Head of caudate nucleus (tissue), 42 donors: ENCODE data around the gene ZNF212.

Experiments
- DNase-seq, 42 donors: peaks; one replicate each; pipeline versions ENCODE4 v3.0.0 to v3.0.0-alpha.2; 2020 to 2021; ENCODE audit warnings: mixed read lengths in 7 of 42
- intact Hi-C: fragments of 100-400 bp; cut with DNase I; formaldehyde crosslinking; loops from one replicate; pipeline ENCODE4 v1.15.0; 2022

The ZNF212 gene

DNA sequence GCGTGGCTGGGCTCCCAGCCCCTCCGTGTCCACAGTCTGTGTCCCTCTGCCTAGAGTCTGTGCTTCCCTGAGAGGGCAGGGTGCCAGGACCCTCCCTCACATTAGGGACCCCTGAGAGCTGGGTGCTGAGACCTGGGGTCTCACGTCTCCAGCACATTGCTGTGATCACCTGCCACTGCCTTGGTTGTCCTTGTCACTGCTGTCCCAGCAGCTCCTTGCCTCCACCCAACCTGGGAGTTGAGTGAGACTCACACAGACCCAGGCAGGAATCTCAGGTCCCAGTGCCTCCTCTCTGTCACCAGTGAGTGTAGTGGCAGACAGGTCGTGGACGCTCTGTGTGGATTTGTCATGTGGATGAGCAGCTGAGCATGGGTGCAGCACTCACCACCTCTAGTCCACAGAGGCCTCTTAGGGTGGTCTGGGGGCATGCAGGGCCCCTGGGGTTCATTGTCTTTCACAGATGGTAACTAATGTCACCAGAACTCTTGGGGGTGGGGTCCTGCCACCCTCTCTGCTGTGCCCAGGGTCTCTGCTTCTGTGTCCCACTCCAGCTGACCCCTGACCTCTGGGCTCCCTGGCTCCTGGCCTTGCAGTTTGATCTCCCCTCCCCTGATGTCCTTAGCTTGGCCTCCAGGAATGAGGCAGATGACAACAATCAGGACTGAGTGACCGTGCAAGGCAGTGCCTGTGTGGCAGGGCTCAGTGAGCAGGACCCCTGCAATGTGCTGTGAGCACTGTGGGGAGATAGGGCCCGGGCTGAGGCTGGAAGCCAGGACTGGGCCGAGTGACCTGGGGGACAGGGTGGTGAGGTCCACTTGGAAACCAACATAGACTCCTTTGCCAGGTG lies 41.4 kb downstream of the ZNF212 start:
- peak in 1 of 42 donors; percentile 25 for DNase-seq
- intact Hi-C loops: no loop called here

DNA sequence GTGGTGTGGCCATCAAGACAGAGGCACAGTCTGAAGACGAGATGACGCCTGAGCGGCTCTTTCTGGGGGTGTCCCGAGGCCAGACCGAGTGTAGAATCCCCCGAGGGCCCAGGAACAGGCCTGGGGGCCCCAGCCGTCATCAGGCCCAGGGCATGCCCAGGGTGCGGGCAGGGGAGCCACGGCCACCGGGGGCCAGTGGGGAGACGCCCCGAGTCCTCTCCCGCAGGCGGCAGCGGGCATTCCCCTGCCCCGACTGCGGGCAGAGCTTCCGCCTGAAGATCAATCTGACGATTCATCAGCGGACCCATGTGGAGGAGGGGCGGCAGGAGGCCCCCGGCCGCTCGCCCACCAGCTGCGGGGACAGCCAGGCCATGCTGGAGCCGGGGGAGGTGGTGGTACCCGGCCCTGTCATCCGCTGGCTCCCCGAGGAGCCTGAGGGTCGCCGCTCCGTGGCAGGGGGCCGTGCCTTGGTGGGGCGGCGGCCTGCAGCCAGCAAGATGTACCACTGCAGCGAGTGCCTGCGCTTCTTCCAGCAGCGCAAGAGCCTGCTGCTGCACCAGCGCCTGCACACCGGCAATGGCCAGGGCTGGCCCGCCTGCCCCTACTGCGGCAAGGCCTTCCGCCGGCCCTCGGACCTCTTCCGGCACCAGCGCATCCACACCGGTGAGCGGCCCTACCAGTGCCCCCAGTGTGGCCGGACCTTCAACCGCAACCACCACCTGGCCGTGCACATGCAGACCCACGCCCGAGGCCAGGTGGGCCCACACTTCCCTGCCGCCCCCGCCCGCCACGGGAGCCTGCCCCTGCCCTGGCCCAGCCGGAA lies 42.3 kb downstream of the ZNF212 start:
- intact Hi-C loops: no loop called here
- DNase-seq: peak in 3 of 42 donors; percentile 28 to 33 (median 29)

DNA sequence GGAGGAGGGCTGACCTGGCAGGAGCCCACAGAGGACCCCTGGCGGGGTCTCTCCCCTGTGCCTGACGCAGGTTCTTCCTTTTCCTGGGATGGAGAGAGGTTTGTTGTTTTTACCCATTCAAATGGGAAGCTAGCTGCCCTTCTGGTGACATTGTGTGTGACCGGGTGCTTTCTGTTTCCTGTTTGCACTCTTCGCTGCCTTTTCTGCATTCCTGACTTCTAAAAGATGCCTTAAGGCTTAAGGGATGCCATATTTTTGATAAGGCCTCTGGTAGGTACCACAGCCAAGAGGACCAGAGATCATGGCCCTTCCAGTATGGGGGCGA lies 42.8 kb downstream of the ZNF212 start:
- DNase-seq: no peak
- intact Hi-C loops: no loop called here

DNA sequence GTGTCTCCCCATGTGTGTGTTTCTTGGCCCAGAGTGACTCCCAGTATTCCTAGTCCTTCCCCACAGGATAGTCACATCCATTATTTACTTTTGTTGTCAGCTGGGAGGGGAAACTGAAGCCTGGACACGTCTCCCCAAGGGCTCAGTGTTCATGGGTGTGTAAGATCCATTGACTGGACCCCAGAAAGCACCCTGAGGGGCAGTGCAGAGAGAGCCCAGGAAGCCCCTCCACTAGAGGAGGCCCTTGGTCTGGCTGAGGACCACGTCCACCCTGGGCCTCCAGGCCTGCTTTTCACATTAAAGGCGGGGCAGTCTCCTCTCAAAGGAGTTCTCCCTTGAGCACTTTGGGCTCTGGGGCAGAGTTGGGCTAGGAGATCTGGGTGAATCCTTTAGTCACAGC lies 43.9 kb downstream of the ZNF212 start:
- peak in 1 of 42 donors; percentile 22 for DNase-seq
- intact Hi-C loops: no loop called here

DNA sequence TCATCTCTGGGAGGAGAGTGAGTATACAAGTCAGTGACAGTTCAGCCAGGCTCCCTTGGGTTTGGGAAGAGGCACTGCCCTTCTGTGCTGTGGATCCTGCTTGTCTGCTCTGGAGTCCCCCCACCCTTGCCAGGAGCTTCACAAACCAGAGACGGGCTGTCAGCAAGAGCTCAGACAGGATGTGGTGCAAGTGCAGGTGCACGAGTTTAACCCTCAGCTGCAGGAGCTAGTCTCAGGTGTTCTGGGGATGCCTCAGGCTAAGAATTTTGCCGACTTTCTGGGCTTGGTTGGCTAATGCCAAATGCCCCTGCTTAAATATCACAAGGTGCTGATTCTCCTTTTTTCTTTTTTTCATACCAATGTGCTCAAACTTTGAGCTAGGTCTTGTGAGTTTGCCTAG lies 44.9 kb downstream of the ZNF212 start:
- intact Hi-C loops: no loop called here

DNA sequence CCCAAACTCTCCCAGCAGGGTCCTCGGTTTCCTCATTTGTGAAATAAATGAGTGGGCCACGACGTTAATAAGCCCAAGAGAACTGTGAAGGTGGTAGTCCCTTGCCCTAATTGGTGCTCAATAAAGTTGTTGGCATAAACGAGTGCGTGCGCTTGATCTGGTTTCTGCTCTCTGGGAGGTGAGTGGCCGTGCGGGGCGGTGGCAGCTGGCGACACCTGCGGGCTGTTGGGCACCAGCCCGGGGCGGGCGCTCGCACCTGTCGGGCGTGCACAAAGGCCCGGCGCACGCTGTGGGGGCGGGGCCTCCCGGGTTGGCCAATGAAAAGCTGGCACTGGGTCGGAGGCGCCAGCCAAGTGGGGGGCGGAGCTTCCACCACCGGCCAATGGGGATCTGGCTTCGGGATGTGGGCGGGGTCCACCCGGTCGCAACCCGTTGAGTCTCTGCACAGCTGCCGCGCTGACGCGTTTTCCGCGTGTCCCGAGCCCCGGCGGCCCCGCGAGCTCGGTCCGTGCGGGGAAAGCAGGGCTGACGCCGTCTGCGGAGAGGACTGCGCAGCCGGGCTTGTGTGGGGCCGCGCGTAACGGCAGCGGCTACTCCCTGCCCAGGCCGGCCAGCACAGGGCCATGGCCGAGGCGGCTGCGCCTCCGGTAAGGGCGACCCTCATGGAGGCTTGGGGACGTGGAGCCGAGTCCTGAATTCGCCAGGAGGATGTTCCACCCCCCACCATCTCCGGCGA lies 45.6 kb downstream of the ZNF212 start:
- intact Hi-C loops: no loop called here
- DNase-seq: peak; percentile 92 to 98 (median 97)

More for the DNA sequence above, 44.9 kb downstream of the ZNF212 start:
- peak in 3 of 42 donors; percentile 17 to 35 (median 24) for DNase-seq

DNA sequence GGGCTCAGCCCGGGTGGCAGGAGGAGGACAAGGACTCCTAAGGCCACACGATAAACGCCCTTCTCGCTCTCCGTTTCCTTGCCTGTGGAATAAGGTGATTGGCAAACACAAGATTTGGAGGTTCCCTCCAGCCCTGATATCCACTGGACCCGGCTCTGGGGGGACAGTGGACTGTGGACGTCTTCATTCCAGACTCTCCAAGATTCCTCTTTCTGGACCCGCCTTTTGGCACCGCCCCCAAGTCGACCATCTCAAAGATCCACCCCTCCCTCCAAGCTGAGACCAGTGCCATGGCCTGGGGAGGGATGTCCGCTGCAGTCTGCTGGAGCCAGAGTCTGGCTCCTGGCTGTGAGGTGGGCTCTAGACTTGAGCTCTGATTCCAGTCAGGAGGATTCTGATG lies 46.2 kb downstream of the ZNF212 start:
- DNase-seq: peak in 8 of 42 donors; percentile 8 to 48 (median 17)
- intact Hi-C loops: no loop called here

DNA sequence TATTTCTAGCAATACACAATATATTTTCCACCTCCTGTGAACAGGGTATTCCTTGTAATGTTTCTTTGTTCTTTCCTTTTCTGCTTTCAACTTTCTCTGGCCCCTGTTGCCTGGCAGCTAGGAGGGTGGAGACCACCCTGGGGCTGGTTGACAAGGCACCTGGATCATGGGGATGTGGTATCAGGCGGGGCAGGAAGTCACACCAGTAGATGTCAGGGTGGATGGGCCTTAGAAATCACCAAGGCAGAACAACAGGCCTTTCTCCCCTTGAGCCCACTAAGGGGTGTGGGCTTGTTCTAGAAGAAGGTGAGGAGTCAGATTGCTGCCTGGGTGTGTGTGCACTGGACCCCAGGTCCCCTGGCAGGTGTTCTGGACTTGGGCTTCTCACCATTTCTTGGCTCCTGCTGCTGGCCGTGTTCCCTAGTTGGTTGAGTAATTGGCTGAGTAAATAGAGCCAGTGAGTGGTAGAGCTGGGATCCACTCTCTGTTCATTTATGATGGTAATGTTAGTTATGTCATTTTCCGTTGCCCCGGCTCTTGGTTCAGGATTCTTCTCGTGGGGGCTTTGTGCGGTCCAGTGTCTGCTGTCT lies 47.5 kb downstream of the ZNF212 start:
- intact Hi-C loops: no loop called here

DNA sequence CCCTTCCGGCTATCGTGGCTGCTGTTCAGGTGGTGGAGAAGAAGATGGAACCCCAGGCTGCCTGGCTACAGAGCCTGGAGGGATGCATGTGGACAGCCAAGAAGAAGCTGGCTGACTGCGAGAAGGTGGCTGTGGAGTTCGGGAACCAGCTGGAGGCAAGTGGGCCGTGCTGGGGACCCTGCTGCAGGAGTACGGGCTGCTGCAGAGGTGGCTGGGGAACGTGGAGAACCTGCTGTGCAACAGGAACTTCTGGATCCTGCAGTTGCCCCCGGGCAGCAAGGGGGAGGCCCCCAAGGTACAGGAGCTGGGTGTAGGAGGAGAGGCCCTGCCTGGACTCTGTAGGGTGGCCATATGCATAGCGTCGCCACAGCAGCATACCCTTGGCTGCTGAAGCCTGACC lies 48.2 kb downstream of the ZNF212 start:
- intact Hi-C loops: no loop called here
- peak in 1 of 42 donors; percentile 19 for DNase-seq

More for the DNA sequence above, 47.5 kb downstream of the ZNF212 start:
- DNase-seq: peak in 1 of 42 donors; percentile 4

DNA sequence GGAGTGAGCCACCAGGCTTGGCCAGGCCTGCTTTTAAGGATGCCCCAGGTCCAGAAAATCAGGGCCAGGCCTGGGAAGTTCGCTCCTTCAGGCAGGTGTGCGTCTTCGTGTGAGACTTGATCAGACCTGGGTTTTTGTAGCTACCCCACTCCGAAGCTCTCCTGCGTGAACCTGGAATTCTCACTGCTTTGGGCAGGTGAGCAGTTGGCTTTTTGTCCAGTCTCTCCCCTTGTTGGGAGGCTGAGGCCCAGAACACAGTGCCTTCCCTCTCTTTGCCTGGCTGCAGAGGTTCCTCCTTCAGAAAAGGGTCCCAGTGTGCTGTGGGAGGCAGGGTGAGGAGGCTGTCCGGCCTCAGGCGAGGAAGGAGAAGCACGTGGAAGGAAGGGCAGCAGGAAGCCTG lies 49.8 kb downstream of the ZNF212 start:
- peak in 3 of 42 donors; percentile 4 to 34 (median 15) for DNase-seq
- intact Hi-C loops: no loop called here

DNA sequence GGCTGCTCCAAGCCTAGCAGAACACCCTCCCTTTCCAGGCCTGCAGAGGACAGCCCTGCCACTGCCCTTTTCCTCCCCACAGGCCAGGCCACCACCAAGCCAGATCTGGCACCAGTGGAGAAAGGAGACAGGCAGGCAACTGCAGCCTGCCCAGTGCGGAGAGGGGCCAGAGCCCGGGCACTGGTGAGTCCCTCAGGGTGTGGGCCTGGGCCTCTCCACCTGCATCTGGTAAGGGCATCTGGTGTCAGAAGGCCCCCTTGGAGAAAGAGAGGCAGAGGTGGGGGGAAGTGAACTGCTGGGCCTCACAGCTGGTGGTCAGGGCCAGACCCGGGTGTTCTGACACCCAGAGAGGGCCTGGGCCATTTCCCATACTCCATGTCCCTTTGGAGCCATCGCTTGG lies 50.4 kb downstream of the ZNF212 start:
- intact Hi-C loops: no loop called here
- peak in 2 of 42 donors; percentile 17 to 18 for DNase-seq

DNA sequence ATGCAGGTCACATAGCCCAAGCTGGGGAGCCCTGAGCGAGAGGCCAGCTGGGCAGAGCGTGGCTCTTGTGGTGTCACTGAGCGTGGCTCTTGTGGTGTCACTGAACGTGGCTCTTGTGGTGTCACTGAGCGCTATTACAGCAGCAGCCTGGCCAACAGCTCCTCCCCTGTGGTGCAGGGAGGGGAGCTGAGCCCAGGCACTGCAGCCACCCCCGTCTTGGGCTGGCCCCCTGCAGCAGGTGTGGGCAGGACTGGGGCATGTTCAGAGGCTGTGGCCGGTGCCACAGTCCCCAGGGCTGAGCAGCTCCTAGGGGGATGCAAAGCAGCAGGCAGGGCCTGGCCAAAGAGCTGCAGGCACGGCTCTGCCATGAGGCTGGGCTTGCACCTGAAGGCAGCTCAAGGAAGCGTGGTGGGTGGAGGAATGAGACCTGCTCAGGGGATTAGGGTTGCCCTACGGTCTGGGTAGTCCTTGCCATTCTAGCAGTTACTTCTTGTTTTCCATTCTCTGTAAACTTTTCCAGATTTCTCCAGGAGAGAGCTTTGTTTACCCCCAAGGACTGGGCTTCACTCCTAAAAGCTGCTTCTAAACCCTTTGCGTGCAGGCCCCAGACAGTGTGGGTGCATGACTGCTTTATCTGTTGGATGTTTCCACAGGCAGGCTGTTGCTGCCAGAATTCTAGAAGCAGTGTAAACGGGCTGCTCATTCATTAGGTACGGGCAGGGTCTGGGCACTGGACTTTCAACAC lies 51.8 kb downstream of the ZNF212 start:
- no peak for DNase-seq
- intact Hi-C loops: no loop called here

DNA sequence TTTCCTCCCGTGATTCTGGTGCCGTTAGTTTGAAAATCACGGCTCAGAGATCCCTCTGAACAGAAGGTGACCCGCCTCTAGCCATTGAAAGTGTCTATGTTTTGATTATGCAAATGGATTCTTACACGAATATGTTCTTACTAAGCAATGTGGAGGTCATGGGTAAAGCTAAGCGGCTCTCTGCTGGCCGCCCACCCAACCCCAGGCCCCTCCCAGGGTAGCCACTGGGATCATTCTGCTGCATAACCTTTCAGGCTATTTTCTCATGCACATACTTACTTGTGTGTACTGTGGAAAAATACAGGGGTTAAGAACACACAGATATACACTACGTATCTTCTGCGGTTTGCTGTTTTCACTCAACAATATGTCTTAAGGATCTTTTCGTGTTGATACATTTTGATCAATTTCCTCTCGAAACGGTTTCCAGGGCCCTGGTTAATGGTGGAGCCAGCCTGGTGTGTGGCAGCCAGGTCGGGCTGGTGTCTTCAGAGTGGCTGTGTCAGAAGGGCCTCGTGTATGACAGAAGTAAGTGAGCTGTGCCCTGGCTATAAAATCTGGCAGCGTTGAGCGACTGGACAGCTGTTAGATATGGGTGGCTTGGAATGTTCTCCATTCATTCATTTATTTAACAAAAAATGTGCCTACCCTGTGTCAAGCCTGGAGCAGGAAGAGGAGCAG lies 52.5 kb downstream of the ZNF212 start:
- DNase-seq: no peak

DNA sequence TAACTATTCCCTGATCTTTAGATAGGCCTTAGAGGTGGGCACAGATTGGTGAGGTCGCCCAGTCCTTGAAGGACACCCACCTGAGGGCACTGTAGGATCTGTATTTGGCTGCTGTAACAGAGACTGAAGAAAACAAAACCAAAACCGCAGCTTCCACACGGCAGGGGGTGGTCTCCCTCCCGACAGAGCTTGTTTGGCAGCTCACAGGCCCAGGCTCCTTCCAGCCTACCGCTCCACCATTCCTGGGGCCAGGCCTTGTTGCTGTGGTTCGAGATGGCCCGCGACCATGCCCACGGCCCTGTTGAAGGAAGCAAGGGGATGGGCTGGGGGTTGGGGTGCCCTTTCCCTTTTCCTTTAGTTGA lies 53.0 kb downstream of the ZNF212 start:
- intact Hi-C loops: no loop called here
- peak in 1 of 42 donors; percentile 1 for DNase-seq

More for the DNA sequence above, 52.5 kb downstream of the ZNF212 start:
- intact Hi-C loops: no loop called here

DNA sequence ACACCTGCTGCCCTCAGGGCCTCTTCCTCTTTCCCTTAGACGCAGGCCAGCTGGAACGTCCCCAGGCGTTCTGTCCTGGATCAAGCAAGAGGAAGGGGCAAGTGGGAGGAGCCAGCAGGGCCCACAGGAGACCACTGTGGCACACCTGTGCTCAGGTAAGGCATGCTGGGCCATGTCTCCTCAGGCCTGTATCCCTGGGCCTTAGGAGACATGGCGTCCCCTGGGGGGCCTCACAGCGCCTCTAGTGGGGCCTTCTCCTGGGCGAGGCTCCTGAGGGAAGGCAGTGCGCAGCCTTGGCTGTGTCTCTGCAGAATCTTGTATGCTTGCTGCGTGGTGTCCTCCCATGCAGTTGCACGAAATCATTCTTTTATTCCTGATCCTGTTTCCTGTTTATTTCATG lies 53.9 kb downstream of the ZNF212 start:
- DNase-seq: no peak
- intact Hi-C loops: no loop called here

DNA sequence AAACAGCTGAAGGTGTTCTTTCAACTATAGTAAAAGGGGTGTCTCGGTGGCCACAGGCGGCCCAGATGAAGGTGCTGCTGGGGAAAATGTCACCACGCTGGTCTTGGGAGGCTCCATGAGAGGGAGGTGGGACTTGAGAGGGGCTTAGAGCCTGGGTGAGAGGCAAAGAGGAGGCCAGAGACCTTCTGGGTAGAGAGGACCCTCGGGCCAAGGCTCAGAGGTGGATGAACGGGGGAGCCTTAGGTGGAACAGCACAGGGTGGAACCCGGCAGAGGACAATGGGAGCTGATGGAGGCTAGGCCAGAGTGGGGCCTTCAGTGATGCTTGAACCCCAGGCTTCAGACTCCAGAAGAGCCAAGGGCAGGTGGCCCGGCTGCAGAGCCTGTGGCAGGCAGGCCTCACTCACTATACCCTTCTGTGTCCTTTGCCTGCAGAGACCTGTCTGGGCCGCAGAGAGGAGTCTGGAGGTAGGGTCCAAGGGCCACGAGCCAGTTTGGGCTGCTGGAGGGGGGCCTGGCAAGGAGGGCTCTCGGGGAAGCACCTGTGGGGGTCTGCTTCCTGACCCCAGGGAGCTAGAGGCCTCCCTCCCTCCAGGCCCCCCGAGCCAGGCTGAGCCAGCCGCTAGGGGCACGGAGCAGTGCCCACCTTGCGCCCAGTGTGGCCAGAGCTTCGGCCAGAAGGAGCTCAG lies 54.6 kb downstream of the ZNF212 start:
- peak in 1 of 42 donors; percentile 5 for DNase-seq
- intact Hi-C loops: no loop called here
